ENCODE measurements around the gene CX3CR1.

DNA sequence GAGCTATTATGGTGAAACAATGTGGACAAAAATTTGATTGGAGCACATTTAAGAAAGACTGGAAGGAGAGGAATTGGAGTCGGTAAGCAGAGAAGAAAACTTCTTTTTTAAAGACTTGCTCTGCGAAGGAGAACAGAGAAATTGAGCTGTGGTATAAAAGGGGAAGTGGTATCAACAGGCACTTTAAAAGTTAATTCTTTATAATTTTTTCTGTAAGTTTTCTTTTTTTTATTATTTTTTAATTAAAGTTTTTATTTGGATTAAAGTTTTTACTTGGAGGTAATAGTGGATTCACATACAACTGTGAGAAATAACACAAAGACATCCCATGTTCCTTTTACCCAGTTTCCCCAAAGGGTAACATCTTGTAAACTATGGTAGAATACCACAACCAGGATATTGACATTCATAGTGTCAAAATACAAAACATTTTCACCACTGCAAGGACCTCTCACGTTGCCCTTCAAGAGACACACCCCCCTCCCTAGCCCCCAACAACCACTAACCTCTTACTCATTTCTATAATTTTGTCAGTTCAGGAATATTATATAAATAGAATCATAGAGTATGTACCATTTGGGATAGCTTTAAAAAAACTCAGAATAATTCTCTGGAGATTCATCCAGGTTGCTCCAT is 53.6 kb downstream of the CX3CR1 start:
- TF ChIP-seq, protein P1, sequence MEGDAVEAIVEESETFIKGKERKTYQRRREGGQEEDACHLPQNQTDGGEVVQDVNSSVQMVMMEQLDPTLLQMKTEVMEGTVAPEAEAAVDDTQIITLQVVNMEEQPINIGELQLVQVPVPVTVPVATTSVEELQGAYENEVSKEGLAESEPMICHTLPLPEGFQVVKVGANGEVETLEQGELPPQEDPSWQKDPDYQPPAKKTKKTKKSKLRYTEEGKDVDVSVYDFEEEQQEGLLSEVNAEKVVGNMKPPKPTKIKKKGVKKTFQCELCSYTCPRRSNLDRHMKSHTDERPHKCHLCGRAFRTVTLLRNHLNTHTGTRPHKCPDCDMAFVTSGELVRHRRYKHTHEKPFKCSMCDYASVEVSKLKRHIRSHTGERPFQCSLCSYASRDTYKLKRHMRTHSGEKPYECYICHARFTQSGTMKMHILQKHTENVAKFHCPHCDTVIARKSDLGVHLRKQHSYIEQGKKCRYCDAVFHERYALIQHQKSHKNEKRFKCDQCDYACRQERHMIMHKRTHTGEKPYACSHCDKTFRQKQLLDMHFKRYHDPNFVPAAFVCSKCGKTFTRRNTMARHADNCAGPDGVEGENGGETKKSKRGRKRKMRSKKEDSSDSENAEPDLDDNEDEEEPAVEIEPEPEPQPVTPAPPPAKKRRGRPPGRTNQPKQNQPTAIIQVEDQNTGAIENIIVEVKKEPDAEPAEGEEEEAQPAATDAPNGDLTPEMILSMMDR (IDR thresholded peaks at IDR 0.05) = no peak
- TF ChIP-seq EP300 (IDR thresholded peaks at IDR 0.05) = no peak

All from ovary (tissue), 3 donors.